ENCODE results near the gene HIVEP2. TPM values are rescaled to one million over a fixed set of nuclear protein-coding genes. Genes with fewer than 3 reads are reported as not detected.

The HIVEP2 gene
- total and polyA plus RNA-seq, 2 of the 4 experiments (the other 2 are of a cell fraction), result 4.3 to 11.3 TPM

GRCh38 chr6:142821860-142822259 lies 123.1 kb downstream of the HIVEP2 start:
- Histone ChIP-seq H4K5ac (ENCODE audit: low read depth, low read length) (0 out of 2 replicates have a peak overlapping the region, but pooled peaks have one; percentile 48), H2AK5ac (ENCODE audit: low read depth, low read length) (0 out of 2 replicates have a peak overlapping the region, but pooled peaks have one; percentile 15), H2BK5ac (ENCODE audit: low read depth, low read length, poor library complexity, severe bottlenecking) (peak overlapping the region; percentile 5), H3K79me1 (ENCODE audit: low read depth in 1 of 2, low read length in 2 of 2) (peaks cover 32 to 49% of the 10 kb centered on the region in 2 experiments), H2BK120ac (ENCODE audit: low read depth, low read length) (no peak overlapping the region), H3K36me3 (ENCODE audit: control insufficient read depth, insufficient read depth, low read length) (peaks cover 2% of the 10 kb centered on the region; the same call in 1 of the 2 replicates), H3K23ac (ENCODE audit: low read depth, low read length) (no peak overlapping the region), H3K14ac (replicated peaks; ENCODE audit: low read depth, low read length) (no peak overlapping the region; the same call in 1 of the 2 replicates), H3K9me3 (ENCODE audit: control insufficient read depth, insufficient read depth, low read length) (no peaks in the 10 kb centered on the region), H2BK20ac (ENCODE audit: low read depth, low read length) (no peak overlapping the region), H3K4ac (ENCODE audit: low read depth, low read length) (no peak overlapping the region), H3K27ac (ENCODE audit: insufficient read depth, low read length) (no peak overlapping the region), H2AK9ac (replicated peaks; ENCODE audit: low read depth, low read length, poor library complexity) (no peak overlapping the region), H3K18ac (ENCODE audit: low read depth, low read length) (no peak overlapping the region), H3K56ac (ENCODE audit: extremely low read depth, insufficient read depth, low read length) (no peak overlapping the region), H2BK15ac (ENCODE audit: low read depth, low read length) (0 out of 3 replicates have a peak overlapping the region, but pooled peaks have one; percentile 21), H3K27me3 (ENCODE audit: control insufficient read depth, insufficient read depth, low read length) (no peaks in the 10 kb centered on the region), H4K91ac (ENCODE audit: insufficient read depth, low read depth, low read length) (no peak overlapping the region), H2AFZ (replicated peaks; ENCODE audit: low read length, poor library complexity) (no peak overlapping the region), H3K4me1 (ENCODE audit: control insufficient read depth, insufficient read depth, low read length) (peaks cover 15% of the 10 kb centered on the region), H3K4me2 (ENCODE audit: low read depth, low read length) (no peak overlapping the region), H4K20me1 (ENCODE audit: insufficient read depth, low read length) (no peaks in the 10 kb centered on the region), H3K4me3 (ENCODE audit: insufficient read depth, low read depth, low read length) (no peak overlapping the region), H3K9me1 (ENCODE audit: insufficient read depth, low read length) (peaks cover 4% of the 10 kb centered on the region; the same call in 1 of the 2 replicates), H4K8ac (ENCODE audit: low read depth in 2 of 2, low read length in 2 of 2) (no peak overlapping the region), H3K9ac (ENCODE audit: low read depth, low read length) (no peak overlapping the region)
- intact Hi-C loops (cut with micrococcal nuclease) (no loop called here), in situ Hi-C loops (cut with MboI; ENCODE audit: low sequenced_read_pairs) (no loop called here), dilution Hi-C loops (cut with HindIII; ENCODE audit: low sequenced_read_pairs, unreplicated experiment) (no loop called here)
- ATAC-seq (ENCODE audit: low read depth) (no peak), DNase-seq (no peak)
- CTCF ChIA-PET, result interaction anchor here (1.1 kb wide), 1 partner anchor 76 kb away, joined by 3 read pairs; no protein-coding TSS in a partner anchor
- POLR2A ChIA-PET (ENCODE audit: unreplicated experiment), result no interaction called here
- no TSS peak for BruUV-seq (replicated peaks)
- TF ChIP-seq CHD1 (IDR thresholded peaks at IDR 0.05; ENCODE audit: low read depth, low read length), result no peak
- TF ChIP-seq BHLHE40 (IDR thresholded peaks at IDR 0.05; ENCODE audit: low read depth, low read length), result no peak
- TF ChIP-seq NFE2L2 (IDR thresholded peaks at IDR 0.05; ENCODE audit: low read depth, low read length), result no peak
- no peak for TF ChIP-seq POLR2A (IDR thresholded peaks at IDR 0.05; ENCODE audit: low read depth, low read length)
- TF ChIP-seq SMC3 (IDR thresholded peaks at IDR 0.05; ENCODE audit: low read depth, low read length), result no peak
- TF ChIP-seq CEBPB (IDR thresholded peaks at IDR 0.05; ENCODE audit: low read depth, low read length), result no peak
- no peak for TF ChIP-seq ELK1 (IDR thresholded peaks at IDR 0.05; ENCODE audit: borderline replicate concordance, low read depth, low read length)
- TF ChIP-seq RCOR1 (IDR thresholded peaks at IDR 0.05; ENCODE audit: insufficient replicate concordance, low read length), result no peak
- no peak for TF ChIP-seq CTCF (conservative IDR thresholded peaks at IDR 0.05; ENCODE audit: low read depth, low read length)
- no peak for TF ChIP-seq RAD21 (IDR thresholded peaks at IDR 0.05; ENCODE audit: low read length)
- no peak for TF ChIP-seq FOS (IDR thresholded peaks at IDR 0.05; ENCODE audit: low read depth, low read length)
- no peak for TF ChIP-seq MAFK (IDR thresholded peaks at IDR 0.05; ENCODE audit: low read depth, low read length)
- TF ChIP-seq MAZ (IDR thresholded peaks at IDR 0.05; ENCODE audit: borderline replicate concordance, low read depth, low read length), result no peak
- no peak for TF ChIP-seq MXI1 (IDR thresholded peaks at IDR 0.05; ENCODE audit: borderline replicate concordance, low read depth, low read length)
- no peak for TF ChIP-seq RFX5 (IDR thresholded peaks at IDR 0.05; ENCODE audit: low read depth, low read length)
- TF ChIP-seq USF2 (IDR thresholded peaks at IDR 0.05; ENCODE audit: low read depth, low read length), result no peak
- WGBS, 2 experiments (ENCODE audit: extremely low coverage in 2 of 2, insufficient read length in 1 of 2), result 60% methylated on average over 1 of the region's 4 CpGs; no CpG with 5 or more reads in 1 of the 2 experiments
